GM19193 (cell line): Measurements from ENCODE around the gene SORD.

Experiments used
- POLR2A ChIP-seq: IDR thresholded peaks from 4 replicates; pipeline ENCODE4 v1.6.1; 2011; ENCODE audit not compliant: insufficient read depth, insufficient read length; ENCODE audit errors: extremely low read depth

Gene SORD

DNA sequence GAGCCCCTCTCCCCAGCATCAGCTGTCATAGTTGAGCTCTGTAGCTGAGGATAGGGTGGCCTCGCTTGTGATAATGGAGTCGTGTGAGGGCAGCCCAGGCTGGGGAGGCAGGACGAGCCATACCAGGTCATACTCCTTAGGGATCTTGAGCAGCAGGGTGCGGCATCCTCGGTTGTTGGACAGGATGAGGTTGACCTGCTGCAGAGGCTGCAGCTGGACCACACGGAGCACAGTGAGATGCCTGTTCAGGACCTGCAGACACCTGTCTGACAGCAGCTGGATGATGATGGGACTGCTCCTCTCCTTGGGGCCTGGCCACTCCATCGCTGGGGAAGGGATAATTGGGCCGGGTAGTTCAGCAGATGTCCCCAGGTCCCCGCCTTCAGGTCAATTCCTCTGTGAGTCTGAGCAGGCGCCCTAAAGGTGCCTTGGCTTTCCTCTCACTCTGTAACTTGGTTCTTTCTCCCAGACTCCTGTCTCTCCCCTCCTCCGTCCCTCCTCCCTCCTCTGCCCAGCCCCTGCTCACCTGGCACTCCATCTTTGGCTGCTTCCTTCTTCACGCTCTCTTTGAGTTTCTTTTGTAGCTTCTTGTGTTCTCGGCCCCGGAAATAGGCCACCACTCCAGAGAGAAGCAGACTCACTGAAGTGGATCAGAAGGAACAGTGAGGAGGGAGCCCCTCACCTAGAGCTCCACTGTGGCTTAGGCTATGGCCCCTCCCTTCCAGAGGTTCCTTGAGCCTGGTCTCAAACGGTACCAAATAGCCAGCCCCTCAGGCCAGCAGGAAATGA is 83.2 kb downstream of the SORD start:
- TF ChIP-seq POLR2A: no peak

DNA sequence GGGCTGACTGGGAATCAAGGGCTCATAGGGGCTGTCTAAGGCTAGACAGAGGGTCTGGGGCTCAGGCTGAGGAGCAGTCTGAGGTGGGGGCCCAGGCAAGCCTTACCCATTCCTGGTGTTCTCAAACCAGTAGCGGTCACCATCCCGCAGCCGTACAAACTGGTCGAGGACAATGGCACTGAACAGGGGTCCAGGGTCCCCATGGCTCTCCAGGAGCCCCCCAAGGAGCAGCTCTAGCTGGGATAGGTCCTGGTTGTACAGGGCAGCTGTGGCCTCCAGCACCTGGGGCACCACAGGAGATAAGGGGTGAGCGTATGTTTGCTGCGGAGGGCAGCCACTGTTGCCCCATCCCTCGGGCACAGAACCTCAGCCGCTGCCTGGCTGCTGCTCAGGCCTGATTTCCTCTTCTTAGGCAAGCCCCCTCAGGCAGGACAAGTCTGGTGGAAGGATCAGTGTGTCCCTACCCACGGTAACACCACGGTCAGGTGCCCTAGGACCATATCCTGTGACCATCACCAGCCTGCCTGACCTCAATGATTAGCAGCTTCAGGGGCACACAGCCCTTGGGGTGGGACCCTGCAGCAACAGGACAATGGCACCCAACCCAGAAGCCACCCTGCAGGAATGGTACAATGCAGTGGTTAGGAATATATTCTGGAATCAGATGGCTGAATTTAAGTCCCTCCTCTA is 85.1 kb downstream of the SORD start:
- no peak for TF ChIP-seq POLR2A

DNA sequence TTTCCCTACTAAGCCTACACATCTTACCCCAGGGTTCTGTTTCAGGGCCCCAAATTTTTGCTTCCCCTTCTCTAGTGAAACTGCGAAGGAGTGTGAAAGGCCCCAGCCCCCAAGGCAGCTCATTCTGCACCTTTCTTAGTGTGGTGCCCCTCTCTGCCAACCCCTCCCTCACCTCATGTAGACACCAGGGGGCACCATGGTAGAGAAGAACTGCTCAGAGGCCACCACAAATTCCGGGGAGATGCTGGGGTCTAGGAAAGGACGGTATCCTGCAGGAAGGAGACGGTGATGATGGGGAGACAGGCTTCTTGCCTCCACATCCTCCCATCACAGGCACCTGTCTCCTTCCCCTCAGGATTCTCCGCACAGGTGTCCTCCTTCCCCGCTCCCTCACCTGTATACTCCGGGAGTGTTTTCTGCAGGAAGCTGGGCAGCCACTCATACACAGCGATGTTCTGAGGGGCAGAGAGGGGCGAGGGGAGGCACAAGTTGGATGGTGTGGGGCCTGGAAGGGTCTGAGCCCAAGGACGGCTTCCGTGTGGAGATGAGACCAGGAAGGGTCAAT is 87.3 kb downstream of the SORD start:
- no peak for TF ChIP-seq POLR2A

DNA sequence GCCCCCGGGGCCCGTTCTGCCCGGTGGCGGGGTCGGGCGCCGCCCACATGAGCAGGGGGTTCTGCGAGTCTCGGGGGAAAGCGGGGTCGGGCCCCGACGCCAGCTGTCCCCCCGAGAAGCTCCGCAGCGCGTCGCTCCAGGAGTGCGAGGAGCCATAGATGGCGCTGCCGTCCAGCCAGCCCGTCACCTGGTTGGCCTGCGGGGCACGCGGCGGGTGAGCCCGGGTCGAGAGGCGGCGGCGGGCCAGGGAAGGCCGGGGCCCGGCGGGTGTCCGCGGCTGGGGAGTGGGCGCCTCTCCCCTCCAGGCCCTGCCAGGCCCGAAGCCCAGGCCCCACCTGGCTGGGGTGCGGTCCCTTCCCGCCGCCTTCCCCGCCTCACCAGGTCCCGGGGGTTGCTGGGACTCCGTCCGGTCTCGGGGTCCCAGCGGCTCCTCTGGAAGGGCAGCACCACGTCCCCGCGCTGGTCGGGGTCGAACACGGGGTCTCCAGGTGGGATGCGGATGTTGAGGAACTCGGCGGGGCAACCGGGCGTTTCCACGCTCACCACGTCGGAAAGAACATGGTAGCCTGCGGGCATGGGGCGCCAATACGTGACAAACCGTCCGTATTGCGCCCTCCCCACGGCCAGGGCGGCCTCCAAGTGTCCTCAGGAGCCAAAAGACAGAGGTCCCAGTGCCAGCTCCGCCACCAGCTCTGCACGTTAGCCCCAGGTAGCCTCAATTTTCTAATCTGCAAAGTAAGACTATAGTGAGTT is 88.6 kb downstream of the SORD start:
- TF ChIP-seq POLR2A: no peak

DNA sequence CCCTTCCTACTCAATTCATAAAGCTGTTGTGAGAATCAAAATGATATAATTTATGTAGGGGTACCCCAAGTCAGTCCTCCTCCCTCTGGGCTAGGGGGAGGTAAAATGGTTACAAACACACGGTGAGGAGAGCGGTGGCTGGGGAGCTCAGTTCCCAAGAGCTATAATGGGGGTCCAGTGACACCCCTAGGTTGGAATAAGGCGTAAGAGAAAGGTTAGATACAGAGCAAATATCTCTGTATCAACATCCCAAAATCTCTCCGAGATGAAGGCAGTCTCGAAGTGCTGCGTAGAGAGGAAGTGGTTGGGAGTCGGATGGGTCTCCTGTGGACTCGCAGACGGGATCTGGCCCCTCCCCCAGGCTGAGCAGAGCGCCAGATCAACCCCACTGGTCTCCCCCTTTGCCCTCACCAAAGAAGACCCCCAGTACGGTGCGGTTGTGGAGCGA is 89.2 kb downstream of the SORD start:
- TF ChIP-seq POLR2A: no peak

DNA sequence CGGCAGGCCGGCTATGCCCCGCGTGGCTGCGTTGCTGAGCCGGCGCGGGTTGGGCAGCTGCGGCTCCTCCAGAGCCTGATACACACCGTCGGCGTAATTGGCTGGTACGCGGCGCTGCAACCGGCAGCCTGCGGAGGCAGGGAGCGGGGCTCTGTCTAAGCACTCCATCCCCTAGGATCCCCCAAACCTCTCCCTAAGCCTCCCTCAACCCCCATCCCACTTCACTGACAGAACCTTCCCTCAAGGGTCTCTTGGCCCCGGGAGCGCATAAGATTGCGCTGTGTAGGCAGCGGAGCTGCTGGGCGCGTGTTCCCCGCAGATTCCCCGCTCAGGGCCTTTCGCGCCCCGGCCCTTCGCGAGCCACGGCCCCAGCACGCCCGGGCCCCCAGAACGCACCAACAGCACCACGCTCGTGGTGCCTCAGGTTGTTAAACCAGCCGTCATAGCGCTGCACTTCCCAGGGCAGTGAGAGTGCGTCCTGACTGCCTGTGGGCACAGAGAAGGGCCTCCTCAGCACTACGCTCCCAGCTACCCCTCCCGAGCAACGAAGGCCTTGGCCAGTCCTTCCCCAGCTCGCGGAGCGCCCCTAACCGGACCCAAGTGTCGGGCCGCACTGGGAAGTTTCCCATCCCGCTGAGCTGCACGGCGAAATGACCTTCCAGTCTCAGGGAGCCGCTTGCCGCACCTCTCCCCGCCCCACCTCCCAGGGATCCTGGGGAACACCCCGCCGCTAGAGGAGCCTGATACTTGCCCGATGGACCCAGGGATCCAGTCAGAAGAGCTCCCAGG is 89.8 kb downstream of the SORD start:
- no peak for TF ChIP-seq POLR2A

DNA sequence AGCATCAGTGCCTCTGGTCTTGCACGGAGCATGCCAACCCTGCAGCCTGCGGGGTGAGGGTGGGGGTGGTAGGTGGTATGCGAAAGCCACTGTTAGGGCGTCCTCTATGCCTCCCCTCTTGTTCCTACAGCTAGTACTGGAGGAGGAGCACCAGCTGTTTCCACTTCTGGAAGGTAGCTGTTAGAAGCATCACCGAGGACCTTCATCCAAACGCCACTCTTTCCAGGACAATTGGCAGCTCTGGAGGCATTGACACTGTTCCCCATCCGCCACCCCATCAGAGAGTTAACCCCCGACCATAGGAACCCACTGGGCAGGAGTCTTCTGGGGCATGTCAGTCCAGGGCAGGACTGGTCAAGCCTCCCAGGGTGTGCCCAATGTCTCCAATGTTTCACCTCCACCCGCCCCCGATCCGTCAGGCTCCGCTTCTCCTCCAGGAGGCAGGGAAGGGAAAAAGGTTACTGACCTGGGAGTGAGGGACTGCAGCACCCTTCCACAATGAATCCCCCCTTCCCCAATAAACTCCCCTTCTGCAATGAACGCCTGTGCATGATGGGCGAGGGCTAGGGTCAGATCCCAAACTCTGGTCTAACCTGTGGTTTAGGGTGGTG is 90.5 kb downstream of the SORD start:
- no peak for TF ChIP-seq POLR2A

DNA sequence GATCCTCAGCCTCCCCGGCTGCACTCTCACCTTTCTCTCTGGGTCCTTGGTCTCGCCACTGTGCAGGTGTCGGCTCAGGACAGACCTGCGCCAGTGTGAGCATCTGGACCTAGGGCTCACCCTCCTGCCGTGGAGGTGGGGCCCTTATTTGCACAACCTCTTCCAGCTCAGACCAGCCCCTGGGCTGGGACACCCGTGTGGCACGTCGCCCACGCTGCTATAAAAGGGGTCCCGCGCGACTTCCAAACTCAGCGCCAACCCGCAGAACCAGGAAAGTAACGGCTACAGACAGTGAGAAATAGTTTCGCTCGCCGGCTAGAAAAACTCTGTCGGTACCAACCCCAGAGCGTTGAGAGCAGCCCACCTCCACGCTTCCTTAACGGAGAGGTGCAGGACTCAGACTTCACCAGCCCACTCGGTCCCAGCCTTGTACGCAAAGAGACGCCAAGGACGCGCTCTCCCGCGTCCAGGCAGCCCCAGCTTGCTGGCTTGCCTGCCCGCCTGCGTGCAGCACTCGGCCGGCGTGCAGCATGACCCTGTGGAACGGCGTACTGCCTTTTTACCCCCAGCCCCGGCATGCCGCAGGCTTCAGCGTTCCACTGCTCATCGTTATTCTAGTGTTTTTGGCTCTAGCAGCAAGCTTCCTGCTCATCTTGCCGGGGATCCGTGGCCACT is 91.2 kb downstream of the SORD start, which contains the start of the genes DUOX2 and DUOXA2:
DUOX2 (minus strand) TSS at position 97 of the 675 bp plus-strand sequence. CDS start 761 bp downstream, outside the sequence.
DUOXA2 (plus strand) TSS at position 251 of the 675 bp plus-strand sequence; CDS start at position 531, 280 bp downstream.
- TF ChIP-seq POLR2A: no peak

DNA sequence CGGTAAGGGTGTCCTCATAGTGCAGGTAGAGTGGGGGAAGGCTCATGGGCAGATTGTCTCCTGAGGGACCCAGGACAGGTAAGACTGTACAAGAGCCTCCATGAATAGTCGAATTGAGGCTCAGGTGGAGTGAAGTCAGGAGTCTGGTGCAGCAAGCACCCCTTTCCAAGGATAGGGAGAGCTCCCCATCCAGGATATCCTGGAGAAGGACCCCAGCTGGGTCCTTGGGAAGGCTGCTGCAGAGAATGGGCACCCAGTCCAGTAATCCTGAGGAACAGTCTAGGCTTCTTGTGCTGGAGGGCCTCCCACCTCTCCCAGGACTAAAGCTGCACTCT is 91.7 kb downstream of the SORD start:
- no peak for TF ChIP-seq POLR2A

DNA sequence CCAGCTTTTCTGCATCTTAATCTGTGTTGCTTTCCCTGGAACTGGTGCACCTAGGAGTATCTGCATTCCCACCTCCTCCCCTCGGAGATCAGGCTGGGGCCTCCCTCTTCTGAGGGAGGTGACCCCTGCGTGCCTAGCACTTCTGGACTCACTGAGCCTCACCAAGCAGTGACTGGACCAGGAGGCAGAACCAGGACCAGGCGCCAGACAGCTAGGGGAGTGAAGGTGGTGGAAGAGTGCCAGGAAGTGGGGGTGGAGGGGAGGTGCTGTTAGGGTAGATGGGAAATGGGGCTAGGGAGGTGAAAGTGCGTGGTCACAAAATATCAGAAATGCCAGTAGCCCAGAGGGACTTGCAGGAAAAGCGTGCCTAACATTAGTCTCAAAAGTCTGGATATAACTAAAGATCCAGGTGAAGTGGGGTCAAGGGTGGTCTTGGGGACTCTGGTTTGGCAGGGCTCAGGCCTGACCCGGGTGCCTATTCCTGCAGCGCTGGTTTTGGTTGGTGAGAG is 92.4 kb downstream of the SORD start:
- TF ChIP-seq POLR2A: no peak

DNA sequence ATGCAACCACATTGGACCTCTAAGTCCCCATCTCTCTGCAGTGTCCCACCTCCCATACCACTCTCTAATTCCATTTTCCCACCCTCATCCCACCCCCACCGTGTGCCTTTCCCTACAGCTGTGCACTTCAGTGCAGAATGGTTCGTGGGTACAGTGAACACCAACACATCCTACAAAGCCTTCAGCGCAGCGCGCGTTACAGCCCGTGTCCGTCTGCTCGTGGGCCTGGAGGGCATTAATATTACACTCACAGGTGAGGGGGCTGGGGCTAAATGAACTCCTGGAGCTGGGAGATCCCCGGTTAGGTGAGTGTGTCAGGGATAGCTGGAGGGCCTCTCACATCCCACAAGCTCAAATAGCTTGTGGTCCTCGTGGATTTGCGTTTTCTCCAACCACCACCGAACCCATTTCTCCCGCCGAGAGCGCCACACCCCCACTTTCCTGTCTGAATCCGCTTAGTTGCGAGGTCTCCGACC is 93.0 kb downstream of the SORD start:
- TF ChIP-seq POLR2A: no peak

DNA sequence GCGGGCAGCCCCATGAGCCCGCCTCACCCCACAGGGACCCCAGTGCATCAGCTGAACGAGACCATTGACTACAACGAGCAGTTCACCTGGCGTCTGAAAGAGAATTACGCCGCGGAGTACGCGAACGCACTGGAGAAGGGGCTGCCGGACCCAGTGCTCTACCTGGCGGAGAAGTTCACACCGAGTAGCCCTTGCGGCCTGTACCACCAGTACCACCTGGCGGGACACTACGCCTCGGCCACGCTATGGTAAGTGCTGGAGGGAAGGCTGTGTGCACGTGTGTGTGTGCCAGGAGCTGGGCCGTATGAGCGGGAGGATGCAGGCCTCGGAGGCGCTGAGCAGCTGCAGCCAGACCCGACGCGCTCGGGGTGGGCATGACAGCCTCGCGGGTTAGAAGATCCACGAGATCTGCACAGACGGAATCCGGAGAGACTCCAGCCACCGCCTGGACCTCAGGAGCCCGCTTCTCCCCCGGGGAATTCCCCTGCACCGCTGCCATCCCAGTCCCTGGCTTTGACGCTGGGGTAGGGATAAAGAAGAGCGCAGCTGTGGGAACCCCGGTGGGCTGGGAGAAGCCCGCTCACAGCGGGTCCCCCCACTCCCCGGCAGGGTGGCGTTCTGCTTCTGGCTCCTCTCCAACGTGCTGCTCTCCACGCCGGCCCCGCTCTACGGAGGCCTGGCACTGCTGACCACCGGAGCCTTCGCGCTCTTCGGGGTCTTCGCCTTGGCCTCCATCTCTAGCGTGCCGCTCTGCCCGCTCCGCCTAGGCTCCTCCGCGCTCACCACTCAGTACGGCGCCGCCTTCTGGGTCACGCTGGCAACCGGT is 93.7 kb downstream of the SORD start:
- no peak for TF ChIP-seq POLR2A

DNA sequence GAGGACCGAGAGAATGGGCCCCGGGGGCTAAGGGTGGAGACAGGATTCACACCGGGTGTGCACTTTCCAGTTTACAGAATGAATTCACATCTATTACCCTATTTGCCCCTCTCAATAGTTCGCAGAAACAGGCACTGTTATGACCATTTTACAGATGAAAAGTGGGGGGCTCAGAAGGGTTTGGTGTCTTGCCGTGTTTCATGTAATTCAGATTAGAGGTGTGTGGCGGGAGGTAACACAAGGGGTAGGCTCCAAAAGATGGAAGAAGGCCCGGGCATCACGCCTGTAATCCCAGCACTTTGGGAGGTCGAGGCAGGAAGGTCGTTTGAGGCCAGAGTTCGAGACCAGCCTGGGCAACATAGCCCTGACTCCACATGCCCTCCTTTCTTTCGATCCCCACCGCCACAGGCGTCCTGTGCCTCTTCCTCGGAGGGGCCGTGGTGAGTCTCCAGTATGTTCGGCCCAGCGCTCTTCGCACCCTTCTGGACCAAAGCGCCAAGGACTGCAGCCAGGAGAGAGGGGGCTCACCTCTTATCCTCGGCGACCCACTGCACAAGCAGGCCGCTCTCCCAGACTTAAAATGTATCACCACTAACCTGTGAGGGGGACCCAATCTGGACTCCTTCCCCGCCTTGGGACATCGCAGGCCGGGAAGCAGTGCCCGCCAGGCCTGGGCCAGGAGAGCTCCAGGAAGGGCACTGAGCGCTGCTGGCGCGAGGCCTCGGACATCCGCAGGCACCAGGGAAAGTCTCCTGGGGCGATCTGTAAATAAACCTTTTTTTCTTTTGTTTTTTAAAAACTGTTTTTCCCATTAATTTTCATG is 94.5 kb downstream of the SORD start:
- no peak for TF ChIP-seq POLR2A
